ENCODE measurements around the gene RIMBP3C. TPM values are rescaled to one million over a fixed set of nuclear protein-coding genes. Genes with fewer than 3 reads are reported as not detected.
"Not testable (repeated sequence)": the region's sequence is repeated elsewhere in the genome, so short reads cannot be mapped to it uniquely, and the experiment has no call there.

Gene RIMBP3C
- total RNA-seq, 1 experiment from 2014 or later = 1.9 TPM

- H3K9me3 ChIP-seq (ENCODE audit: low read depth, low read length, poor library complexity, severe bottlenecking); POLR2A ChIA-PET (ENCODE audit: low non-redundant PET); H3K27ac ChIP-seq (ENCODE audit: low read depth, low read length, poor library complexity, severe bottlenecking); CTCF ChIA-PET; H3K27me3 ChIP-seq (replicated peaks; ENCODE audit: insufficient read depth, low read depth, low read length, poor library complexity); H3K4me1 ChIP-seq (ENCODE audit: insufficient read depth, low read length, poor library complexity, severe bottlenecking); H3K36me3 ChIP-seq (ENCODE audit: insufficient read depth, low read length, poor library complexity, severe bottlenecking); BruUV-seq (replicated peaks); intact Hi-C loops (cut with micrococcal nuclease; ENCODE audit: unreplicated experiment); H3K4me3 ChIP-seq (ENCODE audit: low read depth, low read length, poor library complexity, severe bottlenecking); DNase-seq (ENCODE audit: low spot score): not testable (repeated sequence)
Measured at GRCh38 chr22:21544432-21545322, 6.6 kb downstream of the RIMBP3C start.

DNA sequence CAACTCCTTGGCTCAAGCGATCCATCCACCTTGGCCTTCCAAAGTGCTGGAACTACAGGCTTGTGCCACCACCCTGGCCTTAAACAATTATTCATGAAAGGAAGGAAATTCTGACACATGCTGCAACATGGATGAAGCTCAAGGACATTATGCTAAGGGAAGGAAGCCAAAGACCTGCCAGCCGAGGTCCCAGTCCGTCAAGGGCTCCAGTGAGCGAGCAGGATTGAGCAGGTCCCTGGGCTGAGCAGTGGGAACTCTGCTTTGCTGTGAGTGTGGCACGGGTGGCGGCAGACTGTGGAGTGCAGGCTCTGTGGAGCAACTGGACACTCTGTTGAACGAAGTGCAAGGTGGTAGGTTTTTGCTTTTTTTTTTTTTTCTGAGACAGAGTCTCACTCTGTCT, 11.4 kb downstream of the RIMBP3C start:
- H3K27me3 ChIP-seq (replicated peaks; ENCODE audit: insufficient read depth, low read depth, low read length, poor library complexity); DNase-seq (ENCODE audit: low spot score); intact Hi-C loops (cut with micrococcal nuclease; ENCODE audit: unreplicated experiment); H3K27ac ChIP-seq (ENCODE audit: low read depth, low read length, poor library complexity, severe bottlenecking); POLR2A ChIA-PET (ENCODE audit: low non-redundant PET); H3K4me1 ChIP-seq (ENCODE audit: insufficient read depth, low read length, poor library complexity, severe bottlenecking); H3K4me3 ChIP-seq (ENCODE audit: low read depth, low read length, poor library complexity, severe bottlenecking); BruUV-seq (replicated peaks); CTCF ChIA-PET; H3K9me3 ChIP-seq (ENCODE audit: low read depth, low read length, poor library complexity, severe bottlenecking); H3K36me3 ChIP-seq (ENCODE audit: insufficient read depth, low read length, poor library complexity, severe bottlenecking): not testable (repeated sequence)

- H3K9me3 ChIP-seq (ENCODE audit: low read depth, low read length, poor library complexity, severe bottlenecking); H3K36me3 ChIP-seq (ENCODE audit: insufficient read depth, low read length, poor library complexity, severe bottlenecking); intact Hi-C loops (cut with micrococcal nuclease; ENCODE audit: unreplicated experiment); DNase-seq (ENCODE audit: low spot score); H3K4me1 ChIP-seq (ENCODE audit: insufficient read depth, low read length, poor library complexity, severe bottlenecking); H3K4me3 ChIP-seq (ENCODE audit: low read depth, low read length, poor library complexity, severe bottlenecking); BruUV-seq (replicated peaks); H3K27ac ChIP-seq (ENCODE audit: low read depth, low read length, poor library complexity, severe bottlenecking); POLR2A ChIA-PET (ENCODE audit: low non-redundant PET); H3K27me3 ChIP-seq (replicated peaks; ENCODE audit: insufficient read depth, low read depth, low read length, poor library complexity); CTCF ChIA-PET: not testable (repeated sequence)
Measured at GRCh38 chr22:21532863-21533648, 18.2 kb downstream of the RIMBP3C start.

- BruUV-seq (replicated peaks); H3K27ac ChIP-seq (ENCODE audit: low read depth, low read length, poor library complexity, severe bottlenecking); H3K4me1 ChIP-seq (ENCODE audit: insufficient read depth, low read length, poor library complexity, severe bottlenecking); H3K4me3 ChIP-seq (ENCODE audit: low read depth, low read length, poor library complexity, severe bottlenecking); DNase-seq (ENCODE audit: low spot score); POLR2A ChIA-PET (ENCODE audit: low non-redundant PET); H3K9me3 ChIP-seq (ENCODE audit: low read depth, low read length, poor library complexity, severe bottlenecking); H3K27me3 ChIP-seq (replicated peaks; ENCODE audit: insufficient read depth, low read depth, low read length, poor library complexity); intact Hi-C loops (cut with micrococcal nuclease; ENCODE audit: unreplicated experiment); H3K36me3 ChIP-seq (ENCODE audit: insufficient read depth, low read length, poor library complexity, severe bottlenecking); CTCF ChIA-PET: not testable (repeated sequence)
Measured at GRCh38 chr22:21531525-21531924, 19.7 kb downstream of the RIMBP3C start.

- H3K36me3 ChIP-seq (ENCODE audit: insufficient read depth, low read length, poor library complexity, severe bottlenecking); intact Hi-C loops (cut with micrococcal nuclease; ENCODE audit: unreplicated experiment); DNase-seq (ENCODE audit: low spot score); H3K4me3 ChIP-seq (ENCODE audit: low read depth, low read length, poor library complexity, severe bottlenecking); H3K27me3 ChIP-seq (replicated peaks; ENCODE audit: insufficient read depth, low read depth, low read length, poor library complexity); BruUV-seq (replicated peaks); H3K27ac ChIP-seq (ENCODE audit: low read depth, low read length, poor library complexity, severe bottlenecking); CTCF ChIA-PET; H3K4me1 ChIP-seq (ENCODE audit: insufficient read depth, low read length, poor library complexity, severe bottlenecking); H3K9me3 ChIP-seq (ENCODE audit: low read depth, low read length, poor library complexity, severe bottlenecking); POLR2A ChIA-PET (ENCODE audit: low non-redundant PET): not testable (repeated sequence)
Measured at GRCh38 chr22:21526705-21527500, 24.4 kb downstream of the RIMBP3C start.

- H3K27ac ChIP-seq (ENCODE audit: low read depth, low read length, poor library complexity, severe bottlenecking); CTCF ChIA-PET; intact Hi-C loops (cut with micrococcal nuclease; ENCODE audit: unreplicated experiment); H3K4me1 ChIP-seq (ENCODE audit: insufficient read depth, low read length, poor library complexity, severe bottlenecking); H3K27me3 ChIP-seq (replicated peaks; ENCODE audit: insufficient read depth, low read depth, low read length, poor library complexity); H3K36me3 ChIP-seq (ENCODE audit: insufficient read depth, low read length, poor library complexity, severe bottlenecking); H3K4me3 ChIP-seq (ENCODE audit: low read depth, low read length, poor library complexity, severe bottlenecking); DNase-seq (ENCODE audit: low spot score); H3K9me3 ChIP-seq (ENCODE audit: low read depth, low read length, poor library complexity, severe bottlenecking); BruUV-seq (replicated peaks); POLR2A ChIA-PET (ENCODE audit: low non-redundant PET): not testable (repeated sequence)
Measured at GRCh38 chr22:21516970-21517764, 34.1 kb downstream of the RIMBP3C start.

GRCh38 chr22:21516522-21516921, 34.7 kb downstream of the RIMBP3C start:
- H3K27me3 ChIP-seq (replicated peaks; ENCODE audit: insufficient read depth, low read depth, low read length, poor library complexity); H3K27ac ChIP-seq (ENCODE audit: low read depth, low read length, poor library complexity, severe bottlenecking); BruUV-seq (replicated peaks); H3K4me1 ChIP-seq (ENCODE audit: insufficient read depth, low read length, poor library complexity, severe bottlenecking); H3K36me3 ChIP-seq (ENCODE audit: insufficient read depth, low read length, poor library complexity, severe bottlenecking); H3K4me3 ChIP-seq (ENCODE audit: low read depth, low read length, poor library complexity, severe bottlenecking); POLR2A ChIA-PET (ENCODE audit: low non-redundant PET); intact Hi-C loops (cut with micrococcal nuclease; ENCODE audit: unreplicated experiment); DNase-seq (ENCODE audit: low spot score); H3K9me3 ChIP-seq (ENCODE audit: low read depth, low read length, poor library complexity, severe bottlenecking); CTCF ChIA-PET: not testable (repeated sequence)
